Right hindlimb (tissue), 1 donor: ENCODE measurements around the gene RIN3.

Source experiments
- DNase-seq: peaks from one replicate; pipeline ENCODE4 v3.0.0-alpha.2; 2018

RIN3 gene

DNA sequence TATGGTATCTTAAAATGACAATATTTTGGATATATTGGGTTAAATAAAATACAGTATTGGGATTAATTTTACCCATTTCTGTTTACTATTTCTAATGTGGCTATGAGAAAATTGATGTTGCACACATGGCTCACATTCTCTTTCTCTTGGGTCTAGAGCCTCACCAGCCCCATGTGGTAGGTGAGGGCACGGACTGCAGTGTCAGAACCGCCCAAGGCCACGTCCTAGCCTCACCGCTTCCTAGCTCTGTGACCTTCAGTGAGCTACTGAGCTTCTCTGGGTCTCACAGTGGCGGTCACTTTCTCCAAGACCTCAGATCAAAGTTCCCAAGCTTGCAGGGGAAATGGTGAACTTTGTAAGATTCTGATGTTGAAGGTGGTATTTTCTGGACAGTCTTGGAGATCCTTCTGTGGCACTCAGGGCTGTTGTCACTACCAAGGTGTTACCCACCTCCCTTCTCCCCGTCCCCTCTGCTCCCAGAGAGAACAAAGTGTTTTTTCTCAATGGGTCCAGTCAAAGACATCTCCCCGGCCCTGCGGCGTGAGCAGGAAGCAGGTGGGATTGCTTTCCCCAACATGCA, 87.6 kb downstream of the RIN3 start:
- DNase-seq = no peak

DNA sequence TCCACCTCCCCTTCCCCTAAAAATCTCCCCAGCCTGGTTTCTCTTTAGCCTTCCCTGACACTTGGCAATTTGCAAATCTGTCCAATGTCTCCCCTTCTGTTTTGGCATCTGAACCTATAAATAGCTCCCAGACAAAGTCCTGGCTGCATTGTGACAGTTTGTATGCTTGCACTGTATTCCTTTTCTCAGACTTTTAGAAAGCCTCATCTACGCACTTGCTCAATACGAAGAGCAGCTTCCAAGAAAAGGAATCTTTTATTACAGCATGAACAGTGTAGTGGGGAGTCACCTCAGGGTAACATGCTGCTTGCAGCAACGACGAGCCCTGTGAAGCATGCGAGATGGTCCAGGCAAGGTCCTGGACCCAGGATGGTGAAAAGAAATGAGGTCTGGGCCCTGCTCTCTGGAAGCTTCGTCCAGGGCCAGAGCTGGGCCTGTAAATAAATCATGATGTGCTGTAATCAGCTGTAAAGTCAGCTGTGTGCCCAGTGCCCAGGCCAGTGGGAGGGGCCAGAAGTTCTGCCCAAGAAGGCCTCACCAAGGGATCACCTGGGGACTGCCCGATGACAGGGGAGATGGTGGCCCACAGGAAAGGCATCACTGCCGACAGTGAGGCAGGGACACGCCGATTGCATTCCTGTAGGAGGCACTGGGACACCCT, 88.3 kb downstream of the RIN3 start:
- DNase-seq = no peak

DNA sequence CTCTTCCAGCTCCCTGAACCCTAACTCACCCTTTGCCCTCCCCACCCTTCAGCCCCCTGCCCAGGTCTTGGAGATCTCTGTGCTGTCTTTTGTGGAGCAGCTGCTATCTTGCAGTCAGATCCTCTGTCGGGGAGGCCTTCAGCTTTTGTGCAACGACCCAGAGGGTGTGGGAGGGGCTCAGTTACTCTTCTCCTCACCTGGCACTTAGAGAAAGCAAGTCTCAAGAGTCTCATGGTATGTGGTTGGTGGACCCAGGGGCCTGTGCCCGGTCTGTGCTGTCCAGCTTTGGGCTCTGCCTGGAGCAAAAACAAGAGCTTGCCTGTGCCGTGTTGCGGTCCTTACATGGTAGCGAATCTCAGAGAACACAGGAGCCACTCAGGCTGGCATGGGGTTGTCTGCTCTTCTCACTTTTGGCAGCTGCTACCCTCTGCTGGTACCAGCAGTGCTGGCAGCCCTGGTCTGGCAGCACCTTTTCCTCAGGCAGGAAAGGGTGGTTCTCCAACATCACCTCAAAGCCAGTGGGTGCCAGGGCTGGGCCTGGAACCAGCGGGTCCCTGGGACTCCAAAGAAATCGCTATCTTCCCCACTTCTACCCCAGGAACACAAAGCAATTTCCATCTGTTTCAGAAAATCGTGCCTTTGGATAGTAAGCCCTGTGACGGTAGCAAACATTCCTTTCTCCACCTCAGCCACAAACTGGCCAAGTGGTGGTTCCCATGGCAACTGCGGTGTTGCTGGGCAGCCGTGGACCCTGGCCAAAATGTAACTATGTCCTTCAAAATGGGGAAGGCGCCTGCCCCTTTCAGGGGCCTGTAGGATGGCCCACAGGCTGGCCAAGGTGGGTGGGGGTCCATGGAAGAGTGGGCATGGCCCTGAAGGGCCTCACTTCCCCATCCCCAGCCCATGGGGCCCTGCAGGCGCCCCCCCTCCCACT, 90.0 kb downstream of the RIN3 start:
- DNase-seq = peak; percentile 81

DNA sequence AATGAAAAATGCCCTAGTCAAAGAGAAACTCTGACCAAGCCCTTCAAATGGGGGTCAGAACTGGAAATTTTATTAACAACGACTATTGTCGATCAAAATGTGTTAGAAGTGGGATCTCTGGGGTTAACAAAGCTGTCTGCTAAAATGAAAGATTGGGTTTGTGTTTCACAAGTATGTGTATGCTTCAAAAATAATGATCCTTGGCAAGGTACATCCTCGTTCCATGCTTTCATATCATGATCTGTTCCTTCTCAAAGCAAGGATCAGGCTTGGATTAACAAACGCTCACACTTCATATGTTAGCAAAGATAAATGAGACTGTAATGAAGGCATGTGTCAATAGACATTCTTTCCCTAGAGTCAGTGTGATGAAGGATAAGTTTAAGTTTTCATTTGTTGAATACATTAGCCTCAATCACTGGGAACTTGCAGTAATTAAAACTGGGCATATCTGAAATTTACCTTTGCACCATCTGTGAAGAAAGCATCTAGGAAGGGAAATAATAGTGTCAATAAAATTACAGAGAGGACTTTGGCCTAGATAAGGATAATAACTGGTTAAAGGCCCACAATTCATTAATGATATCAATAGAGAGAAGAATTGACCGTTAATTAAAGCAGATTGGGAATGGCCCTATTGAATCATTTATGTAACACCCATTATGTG, 91.8 kb downstream of the RIN3 start:
- no peak for DNase-seq

DNA sequence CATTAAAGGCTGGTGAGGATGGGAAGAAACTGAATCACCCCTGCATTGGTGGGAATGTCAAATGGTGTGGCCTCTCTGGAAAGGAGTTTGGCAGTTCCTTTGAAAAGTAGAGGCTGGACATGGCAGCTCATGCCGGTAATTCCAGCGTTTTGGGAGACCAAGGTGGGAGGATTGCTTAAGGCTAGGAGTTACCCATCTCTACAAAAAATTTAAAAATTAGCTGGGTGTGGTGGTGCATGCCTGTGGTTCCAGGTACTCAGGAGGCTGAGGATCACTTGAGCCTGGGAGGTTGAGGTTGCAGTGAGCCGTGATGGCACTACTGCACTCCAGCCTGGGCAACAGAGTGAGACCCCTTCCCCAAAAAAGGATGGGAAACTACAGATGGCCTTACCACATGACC, 93.7 kb downstream of the RIN3 start:
- DNase-seq = no peak

DNA sequence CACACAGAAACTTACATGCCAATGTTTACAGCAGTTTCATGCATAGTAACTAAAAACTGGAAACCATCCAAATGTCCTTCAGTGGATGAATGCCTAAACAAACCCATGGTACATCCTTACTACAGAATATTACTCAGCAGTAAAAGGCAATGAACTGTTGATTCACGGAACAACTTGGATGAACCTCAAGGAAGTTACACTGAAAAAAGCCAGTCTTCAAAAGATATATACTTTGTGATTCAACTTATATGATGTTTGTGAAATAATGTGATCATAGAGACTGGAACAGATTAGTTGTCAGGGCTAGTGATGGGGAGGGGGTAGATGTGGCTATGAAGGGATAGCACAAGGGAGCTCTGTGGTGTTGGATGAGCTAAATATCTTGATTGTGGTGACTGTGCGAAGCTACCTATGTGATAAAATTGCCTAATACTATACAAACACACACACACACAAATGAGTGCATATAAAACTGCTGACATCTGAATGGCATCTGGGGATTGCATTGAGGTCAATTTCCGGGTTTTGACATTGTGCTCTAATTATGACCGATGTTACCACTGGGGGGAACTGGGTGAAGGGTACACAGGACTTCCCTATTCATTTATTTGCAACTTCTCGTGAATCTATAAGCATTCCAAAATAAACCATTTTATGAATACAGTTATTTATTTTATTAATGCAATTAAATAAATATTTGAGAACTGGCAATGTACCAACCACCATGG, 94.3 kb downstream of the RIN3 start:
- no peak for DNase-seq

DNA sequence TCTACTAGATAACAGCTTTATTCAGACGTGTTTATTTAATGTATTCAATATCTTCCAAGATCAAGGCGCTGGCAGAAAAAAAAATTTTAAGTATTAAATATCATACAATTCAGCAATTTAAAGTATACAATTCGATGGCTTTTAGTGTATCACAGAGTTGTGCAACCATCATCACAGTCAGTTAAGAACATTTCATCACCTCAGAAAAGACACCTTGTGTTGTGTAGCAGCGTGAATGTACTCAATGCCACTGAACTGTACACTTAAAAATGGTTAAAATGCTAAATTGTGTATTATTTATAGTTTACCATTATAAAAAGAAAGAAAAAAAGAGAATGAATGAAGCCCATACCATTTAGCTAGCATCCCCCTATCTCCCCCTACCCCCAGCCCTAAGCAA, 96.4 kb downstream of the RIN3 start:
- DNase-seq = no peak

DNA sequence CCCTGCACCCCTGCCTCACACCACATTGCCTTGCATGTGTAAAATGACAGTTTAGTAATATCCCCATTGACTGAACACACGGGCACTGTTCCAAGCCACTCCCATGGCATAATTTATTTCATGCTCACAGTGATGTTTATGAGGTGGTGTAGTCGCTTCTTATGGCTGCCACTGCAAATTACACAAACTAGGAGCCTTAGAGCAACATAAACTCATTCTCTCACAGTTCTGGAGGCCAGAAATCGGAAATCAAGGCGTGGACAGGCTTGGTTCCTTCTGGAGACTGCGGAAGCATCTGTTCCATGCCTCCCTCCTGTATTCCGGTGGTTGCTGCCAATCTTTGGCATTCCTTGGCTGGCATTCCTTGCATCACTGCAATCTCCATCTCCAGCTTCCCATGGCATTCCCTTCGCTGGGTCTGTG, 97.3 kb downstream of the RIN3 start:
- DNase-seq = no peak

DNA sequence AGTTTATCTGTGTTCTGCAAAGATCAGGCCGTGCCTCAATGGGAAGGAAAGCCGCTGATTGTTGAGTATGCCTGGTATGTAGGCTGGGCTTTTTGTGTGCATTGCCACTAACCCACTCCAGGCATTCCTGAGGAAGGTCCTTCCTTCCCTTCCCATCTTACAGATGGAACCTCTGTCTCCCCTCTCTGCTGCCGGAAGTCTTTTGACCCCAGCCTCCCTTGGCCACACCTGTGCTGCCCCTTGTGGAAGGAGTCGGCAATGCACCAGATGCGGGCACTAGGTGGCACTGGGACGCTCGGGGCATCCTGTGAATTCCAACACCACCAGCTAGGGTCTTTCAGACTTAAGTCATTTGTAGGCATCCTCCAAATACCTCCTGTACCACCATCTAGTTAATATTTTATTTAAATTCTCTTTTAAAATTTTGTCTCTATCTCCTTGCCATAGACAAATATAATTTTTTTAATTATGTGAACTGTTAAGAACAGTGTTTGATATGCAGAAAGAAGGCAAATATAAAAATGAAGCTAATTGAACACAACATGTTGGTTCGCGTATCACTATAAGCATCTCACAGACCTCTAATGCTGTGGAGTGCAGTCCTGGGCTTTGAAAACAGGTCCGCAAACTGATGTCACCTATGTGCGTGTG, 99.6 kb downstream of the RIN3 start:
- DNase-seq = no peak

DNA sequence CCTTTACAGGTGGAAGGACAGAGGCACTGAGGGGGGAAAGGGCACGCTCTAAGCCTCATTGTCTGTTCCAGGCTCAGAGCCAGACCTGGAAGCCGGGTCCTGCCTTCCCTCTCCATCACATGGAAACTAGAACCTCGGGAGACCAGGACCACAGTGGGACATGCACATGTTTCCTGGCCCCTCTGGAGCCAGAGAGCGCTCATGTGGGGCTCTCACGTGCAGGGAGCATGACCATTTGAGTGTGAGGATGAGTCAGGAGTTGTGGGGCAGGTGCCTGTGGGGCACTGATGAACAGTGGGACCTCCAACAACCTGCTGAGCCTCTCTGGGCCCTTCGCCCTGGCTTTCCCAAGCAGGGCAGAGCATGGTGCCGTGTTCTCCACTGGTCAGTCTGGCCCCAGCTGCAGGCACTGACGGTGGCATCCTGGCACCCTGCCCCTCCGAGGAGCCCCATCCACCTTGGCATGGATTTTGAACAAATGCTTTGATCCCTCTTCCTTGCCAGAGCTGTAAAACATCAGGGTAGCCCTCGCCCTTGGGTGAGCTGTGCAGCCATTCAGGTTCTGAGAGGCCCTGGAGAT, 100.2 kb downstream of the RIN3 start:
- DNase-seq = no peak

DNA sequence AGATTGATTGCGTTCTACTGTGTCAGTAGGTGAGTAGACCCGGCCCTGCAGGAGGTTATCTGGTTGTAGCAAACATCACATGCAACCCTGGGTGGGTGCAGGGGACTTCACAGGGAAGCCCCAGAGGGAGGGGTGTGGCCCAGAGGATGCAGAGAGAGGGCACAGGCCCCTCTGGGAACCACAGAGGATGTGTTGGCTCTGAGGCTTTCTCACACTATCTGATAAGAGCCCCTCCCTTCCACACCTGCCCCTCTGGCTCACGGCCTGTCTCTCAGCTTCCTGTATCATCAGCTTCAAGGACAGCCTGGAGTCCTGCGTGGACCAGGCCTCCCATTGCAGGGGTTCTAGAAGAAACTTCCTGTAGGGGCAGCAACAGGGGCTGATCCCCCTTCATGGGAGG, 101.9 kb downstream of the RIN3 start:
- no peak for DNase-seq

DNA sequence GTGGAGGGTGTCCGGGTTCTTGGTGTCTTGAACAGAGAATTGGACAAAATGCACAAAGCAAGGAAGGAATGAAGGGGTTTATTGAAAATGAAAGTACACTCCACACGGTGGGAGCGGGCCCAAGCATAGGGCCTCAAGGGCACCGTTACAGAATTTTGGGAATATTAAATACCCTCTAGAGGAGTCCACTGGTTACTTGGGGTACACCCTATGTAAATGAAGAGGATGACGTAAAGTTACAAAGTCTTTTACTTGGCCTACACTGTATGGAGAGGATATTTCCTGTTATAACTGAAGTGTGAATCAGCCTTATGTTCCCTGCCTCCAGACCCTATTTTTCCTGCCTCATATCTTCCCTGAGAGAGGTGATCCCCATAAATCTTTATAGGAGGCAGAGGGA, 102.6 kb downstream of the RIN3 start:
- DNase-seq = no peak

DNA sequence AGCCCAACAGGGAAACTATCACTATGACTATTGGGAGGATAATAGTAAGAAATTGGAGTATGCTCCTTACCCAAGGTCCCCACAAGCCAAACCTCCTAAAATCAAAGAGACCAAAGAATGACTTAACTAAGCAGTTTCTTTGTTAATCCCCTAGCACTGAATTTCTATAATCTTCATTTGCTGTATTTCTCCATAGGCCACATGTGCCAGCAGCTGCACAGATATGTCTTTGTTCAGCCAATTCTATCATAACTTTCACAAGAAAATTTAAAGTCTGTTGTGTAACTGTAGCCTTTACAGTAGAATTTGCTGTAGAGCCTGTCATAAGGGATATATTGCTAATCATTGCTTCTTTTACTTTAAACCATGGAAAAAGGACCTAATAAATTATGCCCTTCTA, 104.0 kb downstream of the RIN3 start:
- DNase-seq = no peak

DNA sequence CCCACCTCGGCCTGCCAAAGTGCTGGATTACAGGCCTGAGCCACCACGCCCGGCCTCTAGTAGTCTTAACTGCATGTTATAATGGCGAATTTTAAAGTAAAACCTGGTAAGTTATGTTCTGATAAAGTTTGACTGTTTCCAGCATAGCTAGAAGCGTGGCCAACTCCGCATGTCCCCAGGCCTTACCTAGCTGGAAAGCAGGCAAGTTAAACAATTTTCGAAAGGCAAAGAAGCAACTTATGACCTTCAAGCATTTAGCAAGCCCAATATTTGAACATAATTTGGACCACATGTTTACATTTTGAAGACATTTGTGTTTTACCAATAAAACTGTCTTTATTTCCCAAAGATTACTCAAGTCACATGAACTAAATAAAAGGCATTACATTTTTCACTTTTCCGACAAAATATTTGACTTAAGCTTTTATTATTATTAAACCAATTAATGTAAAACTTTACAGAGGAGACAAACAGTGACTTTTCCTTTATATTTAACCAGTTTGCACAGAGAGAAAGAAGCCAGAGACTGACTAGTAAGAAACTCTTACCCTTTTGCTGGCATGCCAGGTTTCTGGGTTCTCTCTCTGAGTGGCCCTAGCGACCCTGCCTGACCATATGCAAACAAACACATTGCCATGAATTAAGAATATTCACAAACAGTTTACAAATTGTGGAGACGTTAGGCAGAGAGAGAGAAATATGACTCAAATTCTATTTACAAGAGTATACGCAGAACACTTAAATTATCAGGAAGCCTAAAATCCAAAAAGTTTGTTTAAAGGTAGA, 106.3 kb downstream of the RIN3 start:
- no peak for DNase-seq

DNA sequence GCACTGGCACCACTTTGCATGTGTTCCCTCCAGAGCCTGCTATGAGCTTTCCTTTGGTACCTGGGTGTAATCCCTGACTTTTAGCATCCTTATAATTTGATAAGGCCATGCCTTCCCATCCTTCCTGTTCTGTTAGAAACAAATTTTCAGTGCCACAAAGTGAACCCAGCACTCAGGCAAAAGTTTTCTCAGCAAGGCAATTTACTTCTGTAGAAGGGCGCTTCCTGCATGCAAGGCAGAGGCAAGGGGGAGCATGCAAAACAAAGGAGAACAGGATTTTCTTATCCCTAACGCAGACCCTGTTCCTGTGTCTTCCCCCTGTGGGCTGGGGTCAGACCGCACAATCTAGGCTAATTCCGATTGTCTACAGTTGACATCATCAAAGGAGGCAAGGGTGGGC, 108.7 kb downstream of the RIN3 start:
- DNase-seq = no peak

DNA sequence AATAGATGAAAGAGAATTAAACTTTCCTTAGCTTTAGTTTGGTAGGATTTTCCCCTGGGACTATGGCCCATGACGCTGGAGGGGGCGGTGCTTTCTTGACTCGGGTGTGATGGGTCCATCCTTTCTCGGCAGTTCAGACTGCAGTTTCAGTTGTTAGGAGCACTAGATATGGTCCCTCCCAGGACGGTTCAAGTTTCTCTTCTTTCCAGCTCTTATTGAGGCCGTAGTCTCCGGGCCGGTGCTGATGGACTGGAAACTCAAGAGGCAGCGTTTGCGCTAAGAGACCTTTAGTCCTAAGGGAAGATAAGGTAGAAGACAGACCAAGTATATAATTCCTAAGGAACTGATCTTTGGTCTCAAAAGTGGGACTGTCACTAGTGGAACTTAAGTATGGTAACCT, 111.2 kb downstream of the RIN3 start:
- no peak for DNase-seq

DNA sequence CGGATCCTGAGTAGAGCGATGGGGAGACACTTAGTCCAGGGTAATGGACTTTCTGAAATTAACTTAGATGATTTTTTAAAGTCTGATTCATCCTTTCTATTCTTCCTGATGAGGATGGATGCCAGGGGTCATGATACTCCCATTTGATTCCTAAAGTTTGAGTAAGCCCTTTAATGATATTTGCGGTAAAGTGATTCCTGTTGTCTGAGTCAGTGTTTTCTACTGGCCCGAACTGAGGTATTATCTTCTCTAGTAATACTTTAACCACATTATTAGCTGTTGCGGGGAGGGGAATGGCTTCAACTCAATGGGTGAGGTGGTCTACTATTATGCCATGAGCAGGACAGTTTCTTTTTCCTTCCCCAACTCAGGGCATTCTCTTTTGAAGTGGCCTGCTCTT, 111.6 kb downstream of the RIN3 start:
- no peak for DNase-seq

DNA sequence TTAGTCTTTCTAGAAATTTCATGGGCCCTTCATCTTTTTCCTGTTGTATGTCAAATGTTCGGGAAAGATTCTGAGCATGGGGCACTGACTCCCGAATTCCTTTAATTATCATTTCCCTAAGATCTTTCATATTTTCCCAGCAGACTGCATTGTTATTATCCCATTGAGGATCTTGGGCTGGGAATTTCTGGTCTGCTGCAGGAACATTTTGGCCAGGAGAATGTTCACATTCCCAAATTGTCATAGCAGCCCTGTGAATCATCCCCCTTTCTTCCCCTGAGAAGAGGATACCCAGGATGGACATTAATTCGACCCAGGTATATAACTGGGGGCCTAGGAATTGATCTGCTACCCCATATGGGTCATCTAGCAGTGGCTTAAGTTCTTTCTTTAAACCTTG, 112.5 kb downstream of the RIN3 start:
- DNase-seq = no peak

DNA sequence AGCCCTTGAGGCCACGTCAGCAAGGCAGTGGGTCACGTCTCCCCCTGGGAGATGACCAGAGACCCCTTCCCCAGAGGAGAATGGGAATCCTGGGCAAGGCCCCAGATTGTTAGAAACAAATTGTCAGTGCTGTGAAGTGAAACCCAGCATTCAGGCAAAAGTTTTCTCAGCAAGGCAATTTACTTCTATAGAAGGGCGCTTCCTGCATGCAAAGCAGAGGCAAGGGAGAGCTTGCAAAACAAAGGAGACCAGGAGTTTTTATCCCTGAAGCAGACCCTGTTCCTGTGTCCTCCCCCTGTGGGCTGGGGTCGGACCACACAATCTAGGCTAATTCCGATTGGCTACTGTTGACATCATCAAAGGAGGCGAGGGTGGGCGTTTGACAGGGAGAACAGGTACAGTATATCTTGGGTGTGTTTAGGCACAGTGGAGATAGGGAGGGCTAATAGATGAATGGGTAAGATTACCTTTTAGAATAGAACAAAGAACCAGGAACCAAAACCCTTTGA, 114.2 kb downstream of the RIN3 start:
- no peak for DNase-seq

DNA sequence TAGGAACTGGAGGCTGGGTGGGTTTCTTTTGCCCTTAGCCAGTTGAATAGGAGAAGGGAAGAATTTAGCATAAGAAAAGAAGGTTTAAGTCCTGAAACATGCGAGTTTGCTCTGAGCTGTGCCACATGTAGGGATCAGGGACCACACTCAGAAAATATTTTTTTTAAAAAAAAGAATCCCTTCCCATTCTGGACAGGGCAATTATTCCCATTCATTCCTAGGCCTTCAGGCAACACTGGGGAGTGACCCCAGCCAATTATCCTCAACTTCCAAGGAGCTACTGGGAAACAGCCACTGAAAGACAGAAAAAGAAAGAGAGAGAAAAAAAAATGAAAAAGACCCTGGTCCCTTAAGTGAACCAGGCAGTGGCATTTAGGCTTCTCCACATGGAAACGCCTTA, 115.1 kb downstream of the RIN3 start:
- DNase-seq = no peak

DNA sequence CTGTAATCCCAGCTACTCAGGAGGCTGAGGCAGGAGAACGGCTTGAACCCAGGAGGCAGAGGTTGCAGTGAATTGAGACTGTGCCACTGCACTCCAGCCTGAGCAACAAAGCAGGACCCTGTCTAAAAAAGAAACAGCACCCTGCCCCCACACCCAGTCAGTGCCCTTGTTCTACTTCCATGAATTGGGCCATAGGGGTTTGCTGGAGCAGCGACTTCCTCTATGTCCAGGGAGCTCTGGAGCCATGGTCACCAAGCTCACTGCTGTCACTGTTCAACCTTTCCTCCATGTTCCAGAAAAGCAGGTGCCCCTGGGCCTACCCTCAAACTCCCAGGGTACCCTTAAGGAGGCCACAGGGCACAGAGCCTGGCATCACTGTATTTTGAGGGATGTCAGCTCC, 116.8 kb downstream of the RIN3 start:
- DNase-seq = no peak
